Measurements from ENCODE around the gene SNX14.

SNX14 gene

GRCh38 chr6:85506441-85507093, 87.1 kb downstream of the SNX14 start:
- DNase-seq (ENCODE audit: low read depth in 3 of 3, low spot score in 1 of 3), result no peak

DNA sequence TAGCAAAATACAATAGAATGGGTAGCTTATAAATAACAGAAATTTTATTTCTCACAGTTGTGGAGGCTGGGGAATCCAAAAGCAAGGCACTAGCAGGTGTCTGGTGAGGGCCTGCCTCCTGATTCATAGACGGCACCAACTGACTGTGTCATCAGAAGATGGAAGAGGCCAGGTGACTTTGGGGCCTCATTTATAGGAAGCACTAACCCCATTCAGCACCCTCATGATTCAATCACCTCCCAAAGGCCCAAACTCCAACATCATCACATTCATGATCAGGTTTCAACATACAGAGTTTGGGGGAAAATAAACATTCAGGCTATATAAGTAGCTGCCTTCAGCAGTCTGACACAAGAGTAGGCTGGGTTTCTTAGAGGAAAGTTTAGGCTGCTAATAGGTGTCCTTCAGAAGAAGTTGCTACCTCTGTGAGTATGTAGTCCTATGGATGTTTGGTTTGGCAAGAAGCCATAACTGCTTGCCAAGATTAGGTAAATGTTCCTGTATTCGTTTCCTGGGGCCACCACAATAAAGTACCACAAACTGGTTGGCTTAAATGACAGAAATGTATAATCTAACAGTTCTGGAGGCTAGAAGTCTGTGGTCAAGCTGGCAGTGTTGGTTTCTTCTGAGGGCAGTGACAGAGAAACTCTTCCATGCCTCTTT, 94.9 kb downstream of the SNX14 start:
- no peak for DNase-seq (ENCODE audit: low read depth in 3 of 3, low spot score in 1 of 3)

GRCh38 chr6:85496856-85497255, 96.8 kb downstream of the SNX14 start:
- DNase-seq (ENCODE audit: low read depth in 3 of 3, low spot score in 1 of 3), result no peak

- DNase-seq (ENCODE audit: low read depth in 3 of 3, low spot score in 1 of 3), result no peak
Measured at GRCh38 chr6:85496009-85496579, 97.6 kb downstream of the SNX14 start.

DNA sequence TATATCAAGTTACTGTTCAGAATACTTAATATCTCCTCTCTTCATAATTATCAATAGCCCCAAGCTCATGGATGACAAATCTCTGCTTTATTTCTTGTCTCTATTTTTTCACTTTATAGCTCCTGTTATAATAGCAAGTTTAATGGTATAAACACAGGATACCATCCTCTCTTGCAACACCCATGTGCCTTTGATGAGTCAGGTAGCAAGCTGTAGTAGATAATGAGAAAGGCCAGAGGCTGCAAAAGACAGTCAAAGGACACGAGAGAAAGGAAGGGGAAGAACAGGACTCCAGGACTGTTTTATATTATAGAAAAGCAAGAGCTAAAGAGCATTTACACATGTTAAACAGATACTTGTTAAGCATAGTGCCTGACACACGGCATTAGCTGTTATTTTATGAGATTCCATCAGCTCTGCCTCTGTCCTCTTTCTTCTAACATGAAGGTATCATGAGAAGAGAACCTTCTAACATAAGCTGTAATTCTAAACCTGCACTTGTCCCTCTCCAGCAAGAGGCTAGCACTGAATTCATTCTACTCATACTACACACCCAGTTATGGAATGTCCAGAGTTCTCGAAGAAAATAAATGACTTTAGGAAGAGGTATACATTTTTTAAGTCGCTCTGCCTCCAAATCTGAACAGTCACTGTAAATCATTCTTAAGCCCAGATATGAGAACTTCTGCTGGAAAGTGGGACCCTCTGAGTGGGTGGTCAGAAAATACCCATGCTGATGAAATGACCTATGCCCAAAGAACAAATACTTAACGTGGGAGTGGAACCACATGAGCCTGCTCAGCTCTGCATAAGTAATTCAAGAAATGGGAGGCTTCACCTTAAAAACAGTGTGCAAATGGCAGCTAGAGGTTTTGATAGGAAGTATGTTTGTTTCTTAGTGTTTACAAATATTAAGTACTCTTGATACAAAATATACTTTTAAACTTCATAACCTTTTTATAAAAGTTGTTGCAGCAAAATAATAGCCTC, 98.8 kb downstream of the SNX14 start:
- DNase-seq (ENCODE audit: low read depth in 3 of 3, low spot score in 1 of 3), result no peak

DNA sequence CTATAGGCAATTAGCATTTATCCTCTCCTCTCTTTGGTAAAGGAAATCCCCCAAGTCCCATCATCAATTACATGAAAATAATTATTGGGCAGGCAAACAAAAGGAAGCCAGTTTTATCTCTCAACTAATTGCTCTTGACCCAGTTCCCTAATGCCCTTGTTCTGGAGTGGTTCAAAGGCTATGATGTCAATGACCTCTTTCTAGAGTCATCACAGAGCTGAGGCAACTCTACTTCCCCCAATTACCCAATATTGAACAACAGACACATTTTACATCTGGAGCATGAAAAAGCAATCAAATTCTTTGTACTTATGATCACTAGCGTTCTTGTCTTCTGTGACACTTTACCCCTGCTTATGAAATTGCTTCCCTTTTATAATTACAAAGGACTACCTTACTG, 100.3 kb downstream of the SNX14 start:
- DNase-seq (ENCODE audit: low read depth in 3 of 3, low spot score in 1 of 3), result no peak

DNA sequence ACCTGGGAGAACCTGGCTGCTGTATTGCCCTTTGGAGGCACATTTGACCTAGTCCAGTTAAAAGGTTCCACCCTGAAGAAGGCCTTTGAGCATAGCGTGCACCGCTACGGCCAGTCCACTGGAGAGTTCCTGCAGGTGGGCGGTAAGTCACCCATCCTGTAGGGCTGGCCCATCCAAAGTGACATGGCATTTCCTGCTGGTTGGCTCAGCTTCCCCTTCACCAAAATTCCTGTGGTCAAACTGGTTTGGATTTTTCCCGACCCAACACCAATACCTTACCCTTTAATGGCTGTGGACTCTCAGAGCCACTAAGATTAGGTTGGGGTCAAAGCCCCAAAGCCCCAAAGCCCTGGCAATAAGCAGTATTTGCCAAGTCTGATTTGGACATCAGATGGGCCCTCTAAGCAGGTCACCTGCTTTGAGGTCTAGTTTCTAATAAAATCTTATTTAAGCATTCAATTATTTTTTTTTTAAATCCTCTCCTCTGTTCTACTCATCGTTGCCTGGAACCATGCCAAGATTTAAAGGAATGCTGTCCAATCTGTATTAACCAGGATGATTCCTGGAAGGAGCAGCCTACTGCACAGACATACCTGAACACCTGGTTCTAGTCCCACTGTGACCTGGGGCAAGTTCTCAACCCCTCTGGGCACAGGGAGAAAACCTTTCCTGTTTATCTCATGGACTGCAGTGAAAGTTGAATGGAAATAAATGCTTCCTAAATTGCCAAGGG, 103.0 kb downstream of the SNX14 start:
- no peak for DNase-seq (ENCODE audit: low read depth in 3 of 3, low spot score in 1 of 3)

DNA sequence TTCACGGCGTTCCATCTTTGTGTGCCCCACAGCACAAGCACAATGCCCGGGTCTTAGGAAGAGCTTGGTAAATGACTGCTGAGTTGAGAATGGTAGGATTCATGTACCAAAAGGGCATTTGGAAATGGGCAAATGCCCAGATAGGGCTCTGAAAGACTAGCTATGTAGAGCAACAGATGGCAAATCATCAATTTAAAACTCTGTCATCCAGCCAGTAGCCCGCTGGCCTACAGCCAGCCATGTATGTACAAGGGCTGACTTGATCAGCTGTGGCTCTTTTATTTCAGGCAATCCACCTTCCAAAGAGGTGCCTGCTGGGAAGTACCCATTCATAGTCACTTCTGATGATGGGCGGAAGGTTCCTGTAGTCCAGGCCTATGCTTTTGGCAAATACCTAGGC, 108.7 kb downstream of the SNX14 start:
- no peak for DNase-seq (ENCODE audit: low read depth in 3 of 3, low spot score in 1 of 3)

DNA sequence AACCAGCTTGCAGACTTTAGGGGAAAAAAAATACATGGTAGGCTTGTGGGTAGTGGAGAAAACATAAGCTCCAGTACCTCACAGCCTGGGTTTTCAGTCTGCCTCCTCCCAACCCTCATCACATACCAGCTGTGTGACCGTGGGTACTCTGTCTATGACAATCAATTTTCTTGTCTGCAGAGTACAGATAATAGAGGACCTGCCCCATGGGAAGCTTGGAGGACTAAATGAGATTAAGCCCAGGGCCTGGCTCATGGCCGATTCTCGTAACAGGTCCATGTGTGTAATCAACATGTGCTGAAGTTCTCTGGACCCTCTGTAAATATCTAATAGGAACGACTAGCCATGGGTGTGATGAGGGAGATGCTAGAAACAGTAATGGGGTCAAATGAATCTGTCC, 109.8 kb downstream of the SNX14 start:
- DNase-seq (ENCODE audit: low read depth in 3 of 3, low spot score in 1 of 3), result no peak

DNA sequence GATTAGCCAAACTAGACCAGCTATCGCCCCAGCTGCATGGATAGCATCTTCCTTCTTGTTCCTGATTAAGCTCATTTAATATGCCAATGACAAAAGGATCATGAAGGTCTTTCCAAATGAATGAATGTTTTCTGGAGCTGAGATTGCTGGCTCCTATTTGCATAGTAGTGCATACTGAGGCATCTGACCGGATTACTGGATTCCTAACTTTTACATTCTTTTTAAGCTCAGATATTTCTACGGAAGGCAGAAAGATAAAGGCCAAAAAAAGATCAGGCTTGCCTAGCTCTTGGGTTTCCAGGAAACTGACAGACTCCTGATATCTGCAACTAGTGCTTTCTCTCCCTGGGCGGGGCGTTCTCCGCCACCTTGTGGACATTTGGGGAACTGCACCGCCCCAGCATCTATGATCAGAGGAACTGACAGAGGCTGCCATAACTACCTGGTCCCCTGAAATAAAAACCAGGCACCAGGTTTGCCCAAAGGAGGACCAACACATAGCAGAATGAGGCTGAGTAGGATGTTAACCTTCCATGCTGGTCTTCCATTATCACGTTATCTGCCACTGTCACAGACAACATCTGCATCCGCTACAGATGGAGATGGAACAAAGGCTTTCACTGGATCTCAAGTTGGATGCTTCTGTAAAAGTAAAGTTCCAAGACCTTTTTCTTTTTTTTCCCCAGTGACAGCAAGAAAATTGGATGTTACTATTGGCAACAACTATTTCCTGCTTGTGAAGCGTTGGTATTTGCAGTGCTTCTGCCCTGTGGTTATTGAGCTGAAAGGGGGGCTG, 110.6 kb downstream of the SNX14 start:
- peak; percentile 18 to 78 (median 55) for DNase-seq (ENCODE audit: low read depth in 3 of 3, low spot score in 1 of 3)

DNA sequence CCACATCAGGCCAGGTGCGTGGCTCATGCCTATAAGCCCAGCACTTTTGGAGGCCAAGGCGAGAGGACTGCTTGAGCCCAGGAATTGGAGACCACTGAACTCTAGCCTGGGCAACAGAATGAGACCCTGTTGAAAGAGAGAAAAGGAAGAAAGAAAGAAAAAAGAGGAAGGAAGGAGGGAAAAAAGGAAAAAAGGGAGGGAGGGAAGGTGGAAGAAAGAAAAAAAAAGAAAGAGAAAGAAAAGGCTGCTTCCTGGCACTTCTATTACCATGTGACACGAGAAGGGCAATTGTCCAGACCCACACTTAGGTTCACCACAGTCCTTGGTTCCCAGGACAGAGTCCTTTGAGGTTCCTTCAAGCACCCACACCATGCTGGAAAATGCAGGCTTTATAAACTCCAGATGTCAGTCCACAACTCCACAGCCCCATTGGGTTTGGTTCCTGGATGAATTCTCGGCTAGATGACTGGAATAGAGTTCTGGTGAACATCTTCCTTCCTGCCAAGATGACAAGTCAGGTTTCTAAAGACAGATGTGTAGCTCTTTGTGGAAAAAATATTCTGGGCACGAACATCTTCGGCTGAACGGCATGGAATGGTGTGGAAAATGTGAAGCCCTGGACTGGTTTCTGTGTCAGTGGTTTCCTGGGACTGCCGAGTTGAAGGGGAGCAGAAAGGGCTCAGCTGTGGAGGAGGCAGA, 111.3 kb downstream of the SNX14 start:
- DNase-seq (ENCODE audit: low read depth in 3 of 3, low spot score in 1 of 3), result no peak

DNA sequence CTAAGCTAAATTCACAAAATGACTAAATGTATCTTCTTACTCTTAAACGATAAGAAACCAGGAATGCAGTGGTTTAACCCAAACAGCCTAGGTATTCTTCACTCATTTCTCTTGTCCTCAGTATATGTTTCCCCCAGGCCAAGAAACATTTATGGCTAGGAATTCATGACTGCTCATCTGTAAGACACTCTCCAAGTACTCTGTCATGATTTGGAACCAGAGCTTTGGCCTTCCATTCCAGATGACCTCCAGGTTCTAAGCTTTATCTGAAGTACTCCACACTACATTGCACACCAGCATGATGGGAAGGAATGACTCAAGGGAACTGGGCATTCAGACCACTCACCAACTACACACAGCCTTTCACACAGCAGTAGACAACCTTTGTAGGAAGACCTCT, 114.5 kb downstream of the SNX14 start:
- no peak for DNase-seq (ENCODE audit: low read depth in 3 of 3, low spot score in 1 of 3)

GRCh38 chr6:85476532-85476931, 117.1 kb downstream of the SNX14 start:
- no peak for DNase-seq (ENCODE audit: low read depth in 3 of 3, low spot score in 1 of 3)

DNA sequence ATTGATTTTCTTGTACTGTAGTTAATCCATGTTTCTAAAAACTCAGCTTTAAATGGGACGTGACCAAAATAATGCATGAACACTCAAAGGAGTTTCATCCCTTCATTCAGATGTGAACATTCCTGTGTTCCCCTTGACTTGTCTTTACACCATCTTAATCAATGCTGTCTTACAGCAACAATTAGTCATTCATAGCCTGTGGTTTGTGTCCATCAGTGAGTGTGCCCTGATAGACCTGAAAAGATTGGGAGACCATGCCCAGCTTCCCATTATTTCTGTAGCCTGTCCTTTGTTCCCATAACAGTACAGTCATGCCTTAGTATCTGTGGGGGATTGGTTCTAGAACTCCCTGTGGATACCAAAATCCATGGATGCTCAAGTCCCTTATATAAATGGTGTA, 119.9 kb downstream of the SNX14 start:
- DNase-seq (ENCODE audit: low read depth in 3 of 3, low spot score in 1 of 3), result no peak

DNA sequence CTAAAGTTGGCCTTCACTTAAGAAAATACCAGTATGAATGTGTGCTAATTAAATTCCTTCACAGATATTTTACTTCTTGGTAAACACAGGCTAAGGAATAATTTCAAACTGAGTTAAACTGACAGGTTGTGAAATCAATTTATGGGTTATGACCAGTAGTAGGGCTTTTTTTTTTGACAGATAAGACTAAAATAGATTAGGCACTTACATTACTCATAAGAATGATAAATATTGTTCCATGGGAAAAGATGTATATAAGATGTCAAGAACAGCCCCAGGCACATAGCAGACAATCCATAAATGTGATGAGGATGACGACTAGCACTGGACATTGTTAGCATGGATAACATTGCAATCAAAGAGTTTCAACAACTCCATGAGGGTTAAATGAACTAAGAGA, 120.9 kb downstream of the SNX14 start:
- DNase-seq (ENCODE audit: low read depth in 3 of 3, low spot score in 1 of 3), result no peak

DNA sequence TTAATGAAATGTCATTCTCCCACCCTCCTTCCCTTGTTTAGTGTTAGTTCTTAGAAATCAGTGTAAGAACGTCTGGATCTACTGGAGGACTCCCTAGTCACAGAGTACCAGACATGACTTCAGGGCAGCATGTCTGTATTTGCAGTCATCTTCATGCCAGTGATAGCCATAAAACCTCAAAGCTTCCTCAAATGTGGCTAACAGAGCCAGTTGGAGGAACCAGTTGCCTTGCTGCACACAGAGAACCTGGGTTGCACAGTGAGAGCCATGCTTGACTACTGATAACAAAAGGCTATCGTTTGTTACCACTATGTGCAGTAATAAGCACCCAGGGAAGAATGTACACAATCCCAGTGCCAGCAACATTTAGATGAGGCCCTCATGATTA, 123.6 kb downstream of the SNX14 start:
- no peak for DNase-seq (ENCODE audit: low read depth in 3 of 3, low spot score in 1 of 3)

DNA sequence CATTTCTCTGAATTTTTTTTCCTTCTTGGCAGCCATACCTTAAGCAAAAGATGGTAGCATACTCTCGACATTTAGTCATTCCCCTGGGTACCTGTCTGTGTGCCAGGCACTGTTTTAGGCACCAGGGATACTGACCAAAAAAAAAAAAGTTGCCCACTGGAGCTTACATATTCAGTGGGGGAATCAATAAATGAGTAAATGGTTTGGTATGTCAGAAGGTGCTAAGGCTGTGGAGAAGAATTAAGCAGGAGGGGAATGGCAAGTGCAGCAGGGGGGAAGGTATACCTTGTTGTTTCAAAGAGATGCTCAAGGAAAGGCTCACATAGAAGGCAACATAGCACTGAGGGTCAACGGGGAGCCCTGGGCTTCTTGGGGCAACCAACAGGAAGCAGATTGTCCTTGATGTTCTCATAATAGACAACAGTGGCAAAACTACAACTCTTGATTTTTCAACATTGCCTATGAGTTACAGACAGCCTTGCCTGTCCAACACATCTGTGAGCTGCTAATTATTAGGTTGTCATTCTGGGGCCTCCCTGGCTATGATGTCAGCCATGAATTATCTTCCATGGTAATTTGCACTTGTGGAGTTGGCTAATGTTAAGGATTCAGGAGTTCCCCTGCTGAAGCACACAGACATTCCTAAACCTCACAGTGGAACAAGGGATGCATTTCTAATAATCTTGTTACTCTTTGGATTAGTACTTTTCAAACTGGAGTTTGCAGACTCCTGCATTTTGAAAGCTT, 124.2 kb downstream of the SNX14 start:
- no peak for DNase-seq (ENCODE audit: low read depth in 3 of 3, low spot score in 1 of 3)

- no peak for DNase-seq (ENCODE audit: low read depth in 3 of 3, low spot score in 1 of 3)
Measured at GRCh38 chr6:85468326-85468725, 125.3 kb downstream of the SNX14 start.

GRCh38 chr6:85465762-85466161, 127.9 kb downstream of the SNX14 start:
- DNase-seq (ENCODE audit: low read depth in 3 of 3, low spot score in 1 of 3), result no peak
